Astrocyte (in vitro differentiated cells and primary cell): Measurements from ENCODE around the gene FMNL1. TPM values are rescaled to one million over a fixed set of nuclear protein-coding genes. Genes with fewer than 3 reads are reported as not detected.

ENCODE experiments used
- DNase-seq: peaks from one replicate; pipeline ENCODE4 v3.0.0-alpha.2; 2010; ENCODE audit warnings: low read depth
- FAIRE-seq: peaks from 2 replicates; lab custom pipeline; 2011; peaks lifted over from hg19 to GRCh38; lab: Jason Lieb, UNC
- H2AFZ ChIP-seq: 2 replicates; pipeline ENCODE4 v1.6.0; 2012; ENCODE audit warnings: low read depth, low read length, inconsistent platforms
- H3K27ac ChIP-seq: 2 replicates; pipeline ENCODE4 v1.5.1; 2011; ENCODE audit warnings: low read depth, low read length, inconsistent platforms
- H3K27me3 ChIP-seq: 2 replicates; pipeline ENCODE4 v1.6.0; 2011; ENCODE audit warnings: low read length, inconsistent platforms; ENCODE audit not compliant: insufficient read depth
- H3K36me3 ChIP-seq: 2 replicates; pipeline ENCODE4 v1.5.1; 2011; ENCODE audit warnings: low read length, inconsistent platforms; ENCODE audit not compliant: insufficient read depth
- H3K4me1 ChIP-seq: 2 replicates; pipeline ENCODE4 v1.5.1; 2011; ENCODE audit warnings: low read length, inconsistent platforms; ENCODE audit not compliant: insufficient read depth
- H3K4me2 ChIP-seq: 2 replicates; pipeline ENCODE4 v1.6.0; 2012; ENCODE audit warnings: low read length, inconsistent platforms
- H3K4me3 ChIP-seq: 2 replicates; pipeline ENCODE4 v1.5.1; 2011; ENCODE audit warnings: low read depth, mild to moderate bottlenecking, low read length, inconsistent platforms; ENCODE audit not compliant: insufficient read depth
- H3K79me2 ChIP-seq: 2 replicates; pipeline ENCODE4 v1.6.0; 2012; ENCODE audit warnings: mild to moderate bottlenecking, low read length, inconsistent platforms; ENCODE audit not compliant: insufficient read depth
- H3K9ac ChIP-seq: 2 replicates; pipeline ENCODE4 v1.6.0; 2012; ENCODE audit warnings: mild to moderate bottlenecking, low read length, inconsistent platforms
- H3K9me3 ChIP-seq: 2 replicates; pipeline ENCODE4 v1.5.1; 2012; ENCODE audit warnings: low read depth, mild to moderate bottlenecking, low read length, inconsistent platforms; ENCODE audit not compliant: insufficient read depth
- H4K20me1 ChIP-seq: 2 replicates; pipeline ENCODE4 v1.6.0; 2012; ENCODE audit warnings: low read length, inconsistent platforms; ENCODE audit not compliant: insufficient read depth
- H3K27ac Mint-ChIP-seq: one replicate; pipeline ENCODE4 v1.8.0; 2021; ENCODE audit warnings: mild to moderate bottlenecking, mixed read lengths; ENCODE audit not compliant: unreplicated experiment
- H3K27me3 Mint-ChIP-seq: one replicate; pipeline ENCODE4 v1.8.0; 2021; ENCODE audit warnings: low read depth, mixed read lengths; ENCODE audit not compliant: unreplicated experiment
- H3K36me3 Mint-ChIP-seq: one replicate; pipeline ENCODE4 v1.8.0; 2021; ENCODE audit warnings: low read depth, mixed read lengths; ENCODE audit not compliant: unreplicated experiment
- H3K4me1 Mint-ChIP-seq: one replicate; pipeline ENCODE4 v1.8.0; 2021; ENCODE audit warnings: low read depth, mixed read lengths; ENCODE audit not compliant: unreplicated experiment
- H3K4me3 Mint-ChIP-seq: one replicate; pipeline ENCODE4 v1.8.0; 2021; ENCODE audit warnings: mild to moderate bottlenecking, moderate library complexity, mixed read lengths; ENCODE audit not compliant: unreplicated experiment
- H3K9me3 Mint-ChIP-seq: one replicate; pipeline ENCODE4 v1.8.0; 2021; ENCODE audit warnings: mild to moderate bottlenecking, mixed read lengths; ENCODE audit not compliant: unreplicated experiment
- CTCF ChIP-seq: IDR thresholded peaks from 2 replicates; pipeline ENCODE4 v1.5.1; 2011; ENCODE audit warnings: low read depth, mild to moderate bottlenecking, inconsistent platforms, low read length, moderate library complexity; ENCODE audit not compliant: insufficient read depth
- EZH2 ChIP-seq: IDR thresholded peaks from 2 replicates; pipeline ENCODE4 v1.6.1; 2012; ENCODE audit warnings: mild to moderate bottlenecking, low read length, inconsistent platforms; ENCODE audit not compliant: insufficient read depth
- total RNA-seq: library from RNA; stranded (reverse); gene quantifications from 2 replicates; pipeline ENCODE4 v1.2.1, GENCODE V29; 2021

The FMNL1 gene
- total RNA-seq, 1 donor from 2014 or later: 4.0 TPM

DNA sequence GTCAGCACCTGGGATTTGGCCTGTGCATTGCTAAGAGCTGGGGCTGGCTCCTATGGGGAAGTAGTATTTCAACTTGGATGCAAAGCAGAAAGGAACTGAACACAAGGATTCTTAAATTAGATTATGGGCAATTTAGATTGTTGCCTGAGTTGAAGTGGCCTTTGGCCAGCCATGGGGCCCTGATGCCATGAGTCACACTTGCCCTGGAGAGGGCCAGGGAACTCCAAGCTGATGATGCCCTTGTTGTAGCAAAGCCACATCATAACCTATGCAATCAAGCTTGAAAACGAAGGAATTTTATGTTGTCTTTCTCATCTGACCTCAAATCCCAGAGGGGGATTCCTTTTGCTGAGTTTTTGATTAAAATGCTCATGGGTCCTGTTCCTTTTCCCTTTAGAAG, 44.1 kb downstream of the FMNL1 start:
- Mint-ChIP-seq H3K4me1 (peaks cover 8% of the 10 kb centered on the region), H3K36me3 (peaks cover 27% of the 10 kb centered on the region), H3K27ac (no peak overlapping the region), H3K4me3 (no peak overlapping the region), H3K9me3 (no peaks in the 10 kb centered on the region), H3K27me3 (no peaks in the 10 kb centered on the region)
- Histone ChIP-seq H3K27ac (no peak overlapping the region), H3K9me3 (no peaks in the 10 kb centered on the region), H3K4me3 (no peak overlapping the region), H3K36me3 (peaks cover 45% of the 10 kb centered on the region), H3K9ac (no peak overlapping the region), H3K4me2 (peak overlapping the region; percentile 40), H3K27me3 (no peaks in the 10 kb centered on the region), H3K4me1 (peaks cover 38% of the 10 kb centered on the region), H3K79me2 (no peaks in the 10 kb centered on the region), H2AFZ (no peak overlapping the region), H4K20me1 (peaks cover 80% of the 10 kb centered on the region)
- peak; percentile 95 for FAIRE-seq
- DNase-seq: peak; percentile 77
- TF ChIP-seq EZH2 (no peak), CTCF (no peak)

GRCh38 chr17:45266372-45266926, 44.8 kb downstream of the FMNL1 start:
- H3K36me3 ChIP-seq: peaks cover 45% of the 10 kb centered on the region
- Mint-ChIP-seq H3K36me3 (peaks cover 27% of the 10 kb centered on the region), H3K27me3 (no peaks in the 10 kb centered on the region), H3K4me3 (no peak overlapping the region), H3K4me1 (peaks cover 8% of the 10 kb centered on the region), H3K27ac (no peak overlapping the region), H3K9me3 (no peaks in the 10 kb centered on the region)
- no peak overlapping the region for H3K4me3 ChIP-seq
- no peak overlapping the region for H3K27ac ChIP-seq
- no peak for DNase-seq
- FAIRE-seq: no peak
- peaks cover 38% of the 10 kb centered on the region for H3K4me1 ChIP-seq
- no peak overlapping the region for H3K9ac ChIP-seq
- H2AFZ ChIP-seq: no peak overlapping the region
- no peaks in the 10 kb centered on the region for H3K79me2 ChIP-seq
- H4K20me1 ChIP-seq: peaks cover 78% of the 10 kb centered on the region
- TF ChIP-seq CTCF (no peak), EZH2 (no peak)
- no peaks in the 10 kb centered on the region for H3K9me3 ChIP-seq
- H3K4me2 ChIP-seq: peak overlapping the region; percentile 40
- H3K27me3 ChIP-seq: no peaks in the 10 kb centered on the region

DNA sequence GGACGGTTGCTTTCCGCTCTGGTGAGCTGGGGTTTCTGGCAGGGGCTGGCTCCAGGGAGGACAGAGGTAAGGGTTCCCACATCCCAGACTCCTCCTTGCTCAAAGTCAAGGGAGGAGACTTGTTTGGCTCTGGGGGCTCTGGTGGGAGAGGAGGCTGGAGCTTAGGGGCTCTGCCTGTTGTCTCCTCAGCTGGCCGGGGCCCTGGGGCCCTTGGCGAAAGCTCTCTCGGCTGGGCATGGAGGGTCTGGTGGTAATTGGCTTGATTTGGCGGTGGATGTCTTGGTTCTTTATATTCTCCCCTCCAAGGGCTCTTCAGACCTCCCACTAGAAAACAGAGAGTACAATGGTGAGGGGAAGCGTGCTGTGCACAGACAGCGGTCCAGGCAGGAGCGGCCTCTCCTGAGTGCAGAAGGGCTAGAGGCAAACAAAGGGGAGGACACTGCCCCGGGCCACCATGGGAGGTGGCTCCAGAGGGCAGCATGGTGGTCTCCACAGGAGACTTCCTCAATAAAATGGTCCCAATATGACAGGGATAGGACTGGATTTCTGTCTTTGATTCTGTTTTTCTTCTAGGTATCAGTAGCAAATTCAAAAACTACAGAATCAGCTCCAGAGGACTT, 45.9 kb downstream of the FMNL1 start:
- Histone ChIP-seq H3K4me3 (no peak overlapping the region), H3K79me2 (no peaks in the 10 kb centered on the region), H2AFZ (no peak overlapping the region), H4K20me1 (peaks cover 74% of the 10 kb centered on the region), H3K4me2 (no peak overlapping the region), H3K9ac (no peak overlapping the region), H3K27ac (no peak overlapping the region), H3K9me3 (no peaks in the 10 kb centered on the region), H3K27me3 (no peaks in the 10 kb centered on the region), H3K4me1 (peaks cover 31% of the 10 kb centered on the region), H3K36me3 (peaks cover 47% of the 10 kb centered on the region)
- H3K27me3 Mint-ChIP-seq: no peaks in the 10 kb centered on the region
- TF ChIP-seq CTCF: no peak
- TF ChIP-seq EZH2: no peak
- peaks cover 27% of the 10 kb centered on the region for H3K36me3 Mint-ChIP-seq
- H3K4me1 Mint-ChIP-seq: peaks cover 8% of the 10 kb centered on the region
- no peak overlapping the region for H3K4me3 Mint-ChIP-seq
- H3K27ac Mint-ChIP-seq: no peak overlapping the region
- H3K9me3 Mint-ChIP-seq: no peaks in the 10 kb centered on the region
- DNase-seq (no peak), FAIRE-seq (no peak)
